Transverse colon (tissue), 4 donors: Measurements from ENCODE around the gene MEGF8.

Experiments
- CTCF ChIP-seq, 5 experiments: fragments of 200-600 bp in 3 of 5; fragments of 450-650 bp in 2 of 5; sonication (generic) in 3 of 5; IDR thresholded peaks; 1 replicate in 2 of 5; 2 replicates in 3 of 5; pipeline ENCODE4 v1.5.1; 2016 to 2017; ENCODE audit warnings: antibody characterized with exemption in 5 of 5, inconsistent platforms in 3 of 5, mild to moderate bottlenecking in 2 of 5, moderate library complexity in 1 of 5
- EP300 ChIP-seq: sonication (generic); formaldehyde crosslinking; IDR thresholded peaks from one replicate; pipeline ENCODE4 v1.6.1; 2017; ENCODE audit warnings: antibody characterized with exemption, low read depth
- POLR2A ChIP-seq: fragments of 450-650 bp; IDR thresholded peaks from one replicate; pipeline ENCODE4 v1.6.1; 2016; ENCODE audit warnings: antibody characterized with exemption, mild to moderate bottlenecking, moderate library complexity
- POLR2AphosphoS5 ChIP-seq, 3 donors: sonication (generic); formaldehyde crosslinking; IDR thresholded peaks; one replicate each; pipeline ENCODE4 v1.6.1; 2016; ENCODE audit warnings: antibody characterized with exemption in 3 of 3

GRCh38 chr19:42303101-42303464 is 22.4 kb upstream of the MEGF8 start:
- no peak for TF ChIP-seq CTCF (IDR thresholded peaks at IDR 0.05)
- TF ChIP-seq POLR2A, result no peak
- TF ChIP-seq EP300, result no peak
- no peak for TF ChIP-seq POLR2AphosphoS5 (IDR thresholded peaks at IDR 0.05)
